Thymus (tissue), 11 donors: ENCODE measurements around the gene PCNX1. TPM values are rescaled to one million over a fixed set of nuclear protein-coding genes. Genes with fewer than 3 reads are reported as not detected.
A peak's percentile ranks its signal among the peaks of the same experiment; 100 is the strongest.

Experiments used
- DNase-seq, 9 donors: peaks; one replicate each; pipeline ENCODE4 v3.0.0-alpha.2; 2013; ENCODE audit warnings: low spot score in 9 of 9, low read depth in 6 of 9, missing footprints in 1 of 9
- H3K27ac ChIP-seq, 2 donors: one replicate each; pipeline ENCODE4 v1.5.1; 2013; ENCODE audit warnings: control low read depth in 1 of 2, low read depth in 1 of 2, low read length in 1 of 2, mild to moderate bottlenecking in 1 of 2, moderate library complexity in 1 of 2
- H3K27me3 ChIP-seq, 2 donors: one replicate each; pipeline ENCODE4 v1.5.1; 2013; ENCODE audit warnings: low read length in 1 of 2; ENCODE audit not compliant: control insufficient read depth in 2 of 2, insufficient read depth in 1 of 2
- H3K36me3 ChIP-seq, 2 donors: one replicate each; pipeline ENCODE4 v1.5.1; 2013; ENCODE audit warnings: low read length in 1 of 2, mild to moderate bottlenecking in 1 of 2, moderate library complexity in 1 of 2; ENCODE audit not compliant: control insufficient read depth in 2 of 2, insufficient read depth in 2 of 2
- H3K4me1 ChIP-seq, 2 donors: one replicate each; pipeline ENCODE4 v1.5.1; 2013; ENCODE audit warnings: low read length in 2 of 2; ENCODE audit not compliant: control insufficient read depth in 2 of 2, insufficient read depth in 2 of 2
- H3K4me3 ChIP-seq, 2 donors: one replicate each; pipeline ENCODE4 v1.5.1; 2013; ENCODE audit warnings: low read length in 2 of 2, control low read depth in 1 of 2, mild to moderate bottlenecking in 1 of 2
- H3K9me3 ChIP-seq, 2 donors: one replicate each; pipeline ENCODE4 v1.5.1; 2013; ENCODE audit warnings: low read length in 1 of 2, mild to moderate bottlenecking in 1 of 2; ENCODE audit not compliant: control insufficient read depth in 2 of 2, insufficient read depth in 1 of 2
- WGBS: extraction: QIAGEN DNeasy Blood & Tissue Kit; methylation state at CpG from one replicate; pipeline ENCODE4 v1.1.7; 2013; 5-methylcytosine and 5-hydroxymethylcytosine counted together
- polyA plus RNA-seq: library from polyadenylated mRNA; stranded (reverse); fragments of 200-250 nt; gene quantifications from one replicate; pipeline ENCODE4 v1.2.3, GENCODE V29; 2013
- total RNA-seq: library from RNA; stranded (reverse); fragments of 120-200 nt; gene quantifications from one replicate; pipeline ENCODE4 v1.2.4, GENCODE V29; 2013
- donor health status: healthy.

PCNX1 gene
- total and polyA plus RNA-seq, 2 donors = 10.9 to 29.3 TPM

DNA sequence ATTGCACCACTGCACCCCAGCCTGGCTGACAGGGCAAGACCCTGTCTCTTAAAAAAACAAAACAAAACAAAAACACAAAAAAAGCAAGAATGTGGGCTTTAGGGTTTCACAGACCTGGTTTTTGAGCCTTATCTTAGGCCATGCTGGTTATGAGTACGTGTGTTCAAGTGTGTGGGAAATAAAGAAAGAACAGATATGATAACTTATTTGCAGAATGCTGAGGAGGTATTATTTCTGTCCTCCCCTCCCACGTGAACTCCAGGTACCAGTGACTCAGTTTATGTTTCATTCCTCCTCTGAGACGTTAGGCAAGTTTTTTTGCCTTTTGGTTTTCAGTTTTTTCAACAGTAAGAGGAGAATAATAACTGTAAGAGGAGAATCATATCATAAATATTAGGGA is 49.3 kb downstream of the PCNX1 start:
- Histone ChIP-seq H3K27ac (no peak overlapping the region), H3K27me3 (no peaks in the 10 kb centered on the region), H3K9me3 (no peaks in the 10 kb centered on the region), H3K4me3 (no peak overlapping the region), H3K4me1 (no peaks in the 10 kb centered on the region), H3K36me3 (no peaks in the 10 kb centered on the region)
- DNase-seq = no peak
- 95% methylated on average over 3 of the region's 3 CpGs for WGBS

- no peak for DNase-seq
- Histone ChIP-seq H3K36me3 (peaks cover 4 to 8% of the 10 kb centered on the region in 2 donors), H3K9me3 (no peaks in the 10 kb centered on the region), H3K27me3 (no peaks in the 10 kb centered on the region), H3K4me1 (no peaks in the 10 kb centered on the region), H3K27ac (no peak overlapping the region), H3K4me3 (no peak overlapping the region)
- 96% methylated on average over 2 of the region's 2 CpGs for WGBS
Measured at GRCh38 chr14:70957710-70958109, 50.5 kb downstream of the PCNX1 start.

GRCh38 chr14:70962935-70963334 is 55.7 kb downstream of the PCNX1 start:
- Histone ChIP-seq H3K4me1 (no peaks in the 10 kb centered on the region), H3K27ac (no peak overlapping the region), H3K36me3 (peaks cover 4 to 21% of the 10 kb centered on the region in 2 donors), H3K9me3 (no peaks in the 10 kb centered on the region), H3K27me3 (no peaks in the 10 kb centered on the region), H3K4me3 (no peak overlapping the region)
- WGBS = 98% methylated on average over 2 of the region's 2 CpGs
- DNase-seq = no peak

- DNase-seq = no peak
- no peak overlapping the region for H3K4me3 ChIP-seq
- H3K9me3 ChIP-seq = no peaks in the 10 kb centered on the region
- H3K27me3 ChIP-seq = no peaks in the 10 kb centered on the region
- H3K4me1 ChIP-seq = no peaks in the 10 kb centered on the region
- 98% methylated on average over 3 of the region's 3 CpGs for WGBS
- H3K27ac ChIP-seq = no peak overlapping the region
- H3K36me3 ChIP-seq = peaks cover 8 to 25% of the 10 kb centered on the region in 2 donors
Measured at GRCh38 chr14:70964492-70964891, 57.2 kb downstream of the PCNX1 start.

- Histone ChIP-seq H3K27me3 (no peaks in the 10 kb centered on the region), H3K27ac (no peak overlapping the region), H3K4me1 (no peaks in the 10 kb centered on the region), H3K36me3 (peaks cover 10 to 15% of the 10 kb centered on the region in 2 donors), H3K9me3 (no peaks in the 10 kb centered on the region), H3K4me3 (no peak overlapping the region)
- 90% methylated on average over 2 of the region's 2 CpGs for WGBS
- DNase-seq = no peak
Measured at GRCh38 chr14:70971560-70971959, 64.3 kb downstream of the PCNX1 start.

GRCh38 chr14:70972107-70972976 is 65.1 kb downstream of the PCNX1 start:
- 63% methylated on average over 6 of the region's 6 CpGs for WGBS
- no peak overlapping the region for H3K27ac ChIP-seq
- H3K27me3 ChIP-seq = no peaks in the 10 kb centered on the region
- H3K9me3 ChIP-seq = no peaks in the 10 kb centered on the region
- no peak overlapping the region for H3K4me3 ChIP-seq
- H3K36me3 ChIP-seq = peaks cover 16 to 22% of the 10 kb centered on the region in 2 donors
- peak; percentile 49 to 91 (median 82) for DNase-seq
- no peaks in the 10 kb centered on the region for H3K4me1 ChIP-seq

DNA sequence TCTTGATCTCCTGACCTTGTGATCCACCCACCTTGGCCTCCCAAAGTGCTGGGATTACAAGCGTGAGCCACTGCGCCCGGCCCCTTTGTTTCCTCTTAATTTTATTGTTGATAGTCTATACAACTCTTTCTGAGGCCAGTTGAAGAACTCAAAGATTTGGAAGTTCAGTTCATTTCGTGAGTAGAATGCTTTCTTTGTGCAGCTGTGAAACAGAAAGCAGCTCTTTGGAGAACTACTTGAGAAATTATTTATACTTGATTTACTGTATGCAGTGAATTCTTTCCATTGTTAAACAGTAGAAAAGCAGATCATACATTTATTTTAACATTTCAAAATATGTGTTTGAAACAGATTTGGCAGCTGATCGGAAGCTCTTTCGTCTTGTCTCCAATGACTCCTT is 69.3 kb downstream of the PCNX1 start:
- Histone ChIP-seq H3K27me3 (no peaks in the 10 kb centered on the region), H3K4me3 (no peak overlapping the region), H3K36me3 (peaks cover 20 to 27% of the 10 kb centered on the region in 2 donors), H3K4me1 (no peaks in the 10 kb centered on the region), H3K9me3 (no peaks in the 10 kb centered on the region), H3K27ac (no peak overlapping the region)
- 97% methylated on average over 6 of the region's 6 CpGs for WGBS
- DNase-seq = no peak

- 28% methylated on average over 6 of the region's 6 CpGs for WGBS
- no peaks in the 10 kb centered on the region for H3K9me3 ChIP-seq
- H3K27ac ChIP-seq = peak overlapping the region in 1 of 2 donors; percentile 38
Measured at GRCh38 chr14:70981000-70981952, 74.0 kb downstream of the PCNX1 start.

GRCh38 chr14:70982200-70982599 is 74.9 kb downstream of the PCNX1 start:
- Histone ChIP-seq H3K4me3 (no peak overlapping the region), H3K27me3 (no peaks in the 10 kb centered on the region), H3K27ac (no peak overlapping the region), H3K4me1 (no peaks in the 10 kb centered on the region), H3K36me3 (peaks cover 12 to 14% of the 10 kb centered on the region in 2 donors), H3K9me3 (no peaks in the 10 kb centered on the region)
- no peak for DNase-seq
- whole genome bisulfite sequencing = 21% methylated on average over 1 of the region's 1 CpG

More at GRCh38 chr14:70981000-70981952, 74.0 kb downstream of the PCNX1 start:
- Histone ChIP-seq H3K4me1 (no peaks in the 10 kb centered on the region), H3K4me3 (no peak overlapping the region), H3K36me3 (peaks cover 17 to 20% of the 10 kb centered on the region in 2 donors), H3K27me3 (no peaks in the 10 kb centered on the region)
- DNase-seq = peak in 1 of 9 donors; percentile 24
